WTC11 (cell line): ENCODE results near the gene LTBP1. TPM values are rescaled to one million over a fixed set of nuclear protein-coding genes. Genes with fewer than 3 reads are reported as not detected.
"Not testable (repeated sequence)": the region's sequence is repeated elsewhere in the genome, so short reads cannot be mapped to it uniquely, and the experiment has no call there.

Experiments
- ATAC-seq: fragments of 200-7000 bp; cut with Tn5 transposase; 2 replicates; pipeline ENCODE4 v1.10.0; 2021; ENCODE audit warnings: mild to moderate bottlenecking, moderate library complexity
- CTCF ChIA-PET: fragments of 300-600 bp; sonication (Branson Sonifier 250); formaldehyde crosslinking; loops from one replicate; lab custom pipeline; 2021; ENCODE audit warnings: antibody characterized with exemption; lab: Charles Lee
- POLR2A ChIA-PET: fragments of 350-600 bp; sonication (Branson Sonifier 250); formaldehyde crosslinking; loops from one replicate; lab custom pipeline; 2021; ENCODE audit warnings: antibody characterized with exemption; lab: Charles Lee
- DNase-seq: peaks from one replicate; pipeline ENCODE4 v3.0.0; 2021; ENCODE audit warnings: low spot score
- H3K27ac Mint-ChIP-seq: 2 replicates; pipeline ENCODE4 v1.8.0; 2021; ENCODE audit warnings: mixed read lengths
- H3K27me3 Mint-ChIP-seq: 2 replicates; pipeline ENCODE4 v1.8.0; 2021; ENCODE audit warnings: low read depth, mild to moderate bottlenecking, moderate library complexity, mixed read lengths
- H3K36me3 Mint-ChIP-seq: 2 replicates; pipeline ENCODE4 v1.8.0; 2021; ENCODE audit warnings: mixed read lengths
- H3K4me1 Mint-ChIP-seq: 2 replicates; pipeline ENCODE4 v1.8.0; 2022; ENCODE audit warnings: mixed read lengths
- H3K4me3 Mint-ChIP-seq: 2 replicates; pipeline ENCODE4 v1.8.0; 2021; ENCODE audit warnings: mild to moderate bottlenecking, moderate library complexity, mixed read lengths
- H3K9me3 Mint-ChIP-seq: 2 replicates; pipeline ENCODE4 v1.8.0; 2021; ENCODE audit warnings: mixed read lengths
- ATF1 ChIP-seq: sonication (generic); formaldehyde crosslinking; IDR thresholded peaks from 2 replicates; pipeline ENCODE4 v1.8.1; 2023; ENCODE audit warnings: mild to moderate bottlenecking, moderate library complexity, missing genetic modification reagents
- FOXJ3 ChIP-seq: sonication (generic); formaldehyde crosslinking; IDR thresholded peaks from 2 replicates; pipeline ENCODE4 v1.9.0; 2021; ENCODE audit warnings: missing genetic modification reagents, mild to moderate bottlenecking, borderline replicate concordance
- FOXK1 ChIP-seq: sonication (generic); formaldehyde crosslinking; IDR thresholded peaks from 2 replicates; pipeline ENCODE4 v1.8.0; 2022; ENCODE audit warnings: mild to moderate bottlenecking, moderate library complexity, missing genetic modification reagents
- MAX ChIP-seq: sonication (generic); formaldehyde crosslinking; IDR thresholded peaks from 2 replicates; pipeline ENCODE4 v1.8.0; 2022; ENCODE audit warnings: mild to moderate bottlenecking, missing genetic modification reagents
- MYBL2 ChIP-seq: sonication (generic); formaldehyde crosslinking; IDR thresholded peaks from 2 replicates; pipeline ENCODE4 v1.8.1; 2023; ENCODE audit warnings: mild to moderate bottlenecking, moderate library complexity, missing genetic modification reagents
- PREB ChIP-seq: sonication (generic); formaldehyde crosslinking; IDR thresholded peaks from 2 replicates; pipeline ENCODE4 v1.8.1; 2022; ENCODE audit warnings: mild to moderate bottlenecking, missing genetic modification reagents, moderate library complexity, borderline replicate concordance
- RORB ChIP-seq: fragments of 250-450 bp; sonication (Bioruptor Pico); IDR thresholded peaks from 2 replicates; pipeline ENCODE4 v1.9.0; 2021; ENCODE audit warnings: mild to moderate bottlenecking
- ZBTB43 ChIP-seq: sonication (generic); formaldehyde crosslinking; IDR thresholded peaks from 2 replicates; pipeline ENCODE4 v1.8.1; 2023; ENCODE audit warnings: mild to moderate bottlenecking, missing genetic modification reagents
- ZNF416 ChIP-seq: fragments of 250-450 bp; sonication (Bioruptor Pico); IDR thresholded peaks from 2 replicates; pipeline ENCODE4 v1.9.0; 2021; ENCODE audit warnings: mild to moderate bottlenecking, inconsistent platforms
- ZNF671 ChIP-seq: fragments of 250-450 bp; sonication (Bioruptor Pico); IDR thresholded peaks from 2 replicates; pipeline ENCODE4 v1.8.0; 2021; ENCODE audit warnings: mild to moderate bottlenecking
- total RNA-seq: library from RNA; stranded (reverse); gene quantifications from 3 replicates; pipeline ENCODE4 v1.2.3, GENCODE V29; 2021
- TF ChIP-seq, protein P1 (sequence below): fragments of 250-450 bp; sonication (Bioruptor Pico); IDR thresholded peaks from 2 replicates; pipeline ENCODE4 v1.8.0; 2021; ENCODE audit warnings: mild to moderate bottlenecking
- TF ChIP-seq, protein P2 (sequence below): sonication (generic); formaldehyde crosslinking; IDR thresholded peaks from 2 replicates; pipeline ENCODE4 v1.8.0; 2022; ENCODE audit warnings: mild to moderate bottlenecking, missing genetic modification reagents
- TF ChIP-seq, protein P3 (sequence below): sonication (generic); formaldehyde crosslinking; IDR thresholded peaks from 2 replicates; pipeline ENCODE4 v1.8.1; 2023; ENCODE audit warnings: mild to moderate bottlenecking, missing genetic modification reagents

Gene LTBP1
- total RNA-seq, 1 experiment from 2014 or later, result 33.6 TPM

GRCh38 chr2:32915694-32916093 lies 31.1 kb upstream of the LTBP1 start (continued):
- TF ChIP-seq, protein P1, sequence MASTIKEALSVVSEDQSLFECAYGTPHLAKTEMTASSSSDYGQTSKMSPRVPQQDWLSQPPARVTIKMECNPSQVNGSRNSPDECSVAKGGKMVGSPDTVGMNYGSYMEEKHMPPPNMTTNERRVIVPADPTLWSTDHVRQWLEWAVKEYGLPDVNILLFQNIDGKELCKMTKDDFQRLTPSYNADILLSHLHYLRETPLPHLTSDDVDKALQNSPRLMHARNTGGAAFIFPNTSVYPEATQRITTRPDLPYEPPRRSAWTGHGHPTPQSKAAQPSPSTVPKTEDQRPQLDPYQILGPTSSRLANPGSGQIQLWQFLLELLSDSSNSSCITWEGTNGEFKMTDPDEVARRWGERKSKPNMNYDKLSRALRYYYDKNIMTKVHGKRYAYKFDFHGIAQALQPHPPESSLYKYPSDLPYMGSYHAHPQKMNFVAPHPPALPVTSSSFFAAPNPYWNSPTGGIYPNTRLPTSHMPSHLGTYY (CRISPR knock-in tag), result no peak
- TF ChIP-seq ZNF416 (CRISPR knock-in tag), result no peak
- TF ChIP-seq PREB, result no peak
- TF ChIP-seq ZBTB43 (CRISPR knock-in tag), result no peak
- TF ChIP-seq RORB (CRISPR knock-in tag), result no peak
- TF ChIP-seq ZNF671, result no peak
- no peak for TF ChIP-seq FOXJ3 (CRISPR knock-in tag)

- no peaks in the 10 kb centered on the region for H3K27me3 Mint-ChIP-seq
- no peaks in the 10 kb centered on the region for H3K4me1 Mint-ChIP-seq
- H3K4me3 Mint-ChIP-seq, result no peak overlapping the region
- no peak for ATAC-seq
- no peaks in the 10 kb centered on the region for H3K36me3 Mint-ChIP-seq
- ChIA-PET CTCF (no interaction called here), POLR2A (no interaction called here)
- H3K9me3 Mint-ChIP-seq, result peaks cover 3% of the 10 kb centered on the region; the same call in 1 of the 2 replicates
- TF ChIP-seq ATF1 (CRISPR knock-in tag), result no peak
- TF ChIP-seq, protein P2, sequence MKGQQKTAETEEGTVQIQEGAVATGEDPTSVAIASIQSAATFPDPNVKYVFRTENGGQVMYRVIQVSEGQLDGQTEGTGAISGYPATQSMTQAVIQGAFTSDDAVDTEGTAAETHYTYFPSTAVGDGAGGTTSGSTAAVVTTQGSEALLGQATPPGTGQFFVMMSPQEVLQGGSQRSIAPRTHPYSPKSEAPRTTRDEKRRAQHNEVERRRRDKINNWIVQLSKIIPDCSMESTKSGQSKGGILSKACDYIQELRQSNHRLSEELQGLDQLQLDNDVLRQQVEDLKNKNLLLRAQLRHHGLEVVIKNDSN (CRISPR knock-in tag), result no peak
- no peak for TF ChIP-seq MYBL2 (CRISPR knock-in tag)
- no peak for TF ChIP-seq FOXK1 (CRISPR knock-in tag)
- TF ChIP-seq, protein P3, sequence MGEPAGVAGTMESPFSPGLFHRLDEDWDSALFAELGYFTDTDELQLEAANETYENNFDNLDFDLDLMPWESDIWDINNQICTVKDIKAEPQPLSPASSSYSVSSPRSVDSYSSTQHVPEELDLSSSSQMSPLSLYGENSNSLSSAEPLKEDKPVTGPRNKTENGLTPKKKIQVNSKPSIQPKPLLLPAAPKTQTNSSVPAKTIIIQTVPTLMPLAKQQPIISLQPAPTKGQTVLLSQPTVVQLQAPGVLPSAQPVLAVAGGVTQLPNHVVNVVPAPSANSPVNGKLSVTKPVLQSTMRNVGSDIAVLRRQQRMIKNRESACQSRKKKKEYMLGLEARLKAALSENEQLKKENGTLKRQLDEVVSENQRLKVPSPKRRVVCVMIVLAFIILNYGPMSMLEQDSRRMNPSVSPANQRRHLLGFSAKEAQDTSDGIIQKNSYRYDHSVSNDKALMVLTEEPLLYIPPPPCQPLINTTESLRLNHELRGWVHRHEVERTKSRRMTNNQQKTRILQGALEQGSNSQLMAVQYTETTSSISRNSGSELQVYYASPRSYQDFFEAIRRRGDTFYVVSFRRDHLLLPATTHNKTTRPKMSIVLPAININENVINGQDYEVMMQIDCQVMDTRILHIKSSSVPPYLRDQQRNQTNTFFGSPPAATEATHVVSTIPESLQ (CRISPR knock-in tag), result no peak
- H3K27ac Mint-ChIP-seq, result no peak overlapping the region
- no peak for DNase-seq
Measured at GRCh38 chr2:32918774-32919173, 28.0 kb upstream of the LTBP1 start.

DNA sequence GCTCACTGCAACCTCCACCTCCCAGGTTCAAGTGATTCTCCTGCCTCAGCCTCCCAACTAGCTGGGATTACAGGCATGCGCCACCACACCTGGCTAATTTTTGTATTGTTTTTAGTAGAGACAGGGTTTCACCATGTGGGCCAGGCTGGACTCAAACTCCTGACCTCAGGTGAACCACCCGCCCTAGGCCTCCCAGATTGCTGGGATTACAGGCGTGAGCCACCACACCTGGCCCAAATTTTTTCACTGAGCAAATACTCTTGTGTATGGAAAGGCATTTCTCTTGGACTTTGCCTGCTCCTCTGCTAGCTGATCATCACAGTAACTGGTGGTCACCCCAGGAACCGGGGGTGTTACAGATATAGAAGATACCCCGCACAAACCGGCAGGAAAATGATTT lies 26.9 kb upstream of the LTBP1 start:
- POLR2A ChIA-PET, H3K27me3 Mint-ChIP-seq, DNase-seq, H3K27ac Mint-ChIP-seq, H3K4me3 Mint-ChIP-seq, H3K9me3 Mint-ChIP-seq, H3K4me1 Mint-ChIP-seq, CTCF ChIA-PET, ATAC-seq, H3K36me3 Mint-ChIP-seq: not testable (repeated sequence)

DNA sequence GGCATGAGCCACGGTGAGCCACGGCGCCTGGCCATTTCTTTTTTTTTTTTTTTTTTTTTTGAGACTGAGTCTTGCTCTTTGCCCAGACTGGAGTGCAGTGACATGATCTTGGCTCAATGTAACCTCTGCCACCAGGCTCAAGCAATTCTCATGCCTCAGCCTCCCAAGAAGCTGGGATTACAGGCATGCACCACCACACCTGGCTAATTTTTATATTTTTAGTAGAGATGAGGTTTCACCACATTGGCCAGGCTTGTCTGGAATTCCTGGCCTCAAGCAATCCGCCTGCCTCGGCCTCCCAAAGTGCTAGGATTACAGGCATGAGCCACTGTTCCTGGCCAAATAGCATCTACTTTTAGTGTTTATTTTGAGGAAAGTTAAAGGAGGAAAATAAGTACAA lies 25.3 kb upstream of the LTBP1 start:
- H3K27me3 Mint-ChIP-seq, H3K36me3 Mint-ChIP-seq, H3K9me3 Mint-ChIP-seq, H3K4me3 Mint-ChIP-seq, ATAC-seq, H3K27ac Mint-ChIP-seq, CTCF ChIA-PET, DNase-seq, H3K4me1 Mint-ChIP-seq, POLR2A ChIA-PET: not testable (repeated sequence)

GRCh38 chr2:32922501-32922900 lies 24.3 kb upstream of the LTBP1 start:
- Mint-ChIP-seq H3K4me3 (no peak overlapping the region), H3K9me3 (peaks cover 7% of the 10 kb centered on the region), H3K27me3 (no peaks in the 10 kb centered on the region), H3K36me3 (0 out of 2 replicates have a peak, but pooled peaks cover under 1% of the 10 kb centered on the region), H3K4me1 (peaks cover 12% of the 10 kb centered on the region), H3K27ac (no peak overlapping the region)
- ChIA-PET POLR2A (no interaction called here), CTCF (no interaction called here)
- no peak for TF ChIP-seq MAX (CRISPR knock-in tag)
- DNase-seq (no peak), ATAC-seq (no peak)
